Measurements from ENCODE around the gene MTFR1L.

MTFR1L gene

GRCh38 chr1:25807480-25808390 is 12.0 kb upstream of the MTFR1L start:
- CTCF ChIA-PET: interaction anchor here (0.7 to 1.5 kb wide), 3 partner anchors 10 to 303 kb away, joined by 3 to 5 read pairs (median 4); no protein-coding TSS in a partner anchor
- peaks cover 16% of the 10 kb centered on the region for H3K4me1 Mint-ChIP-seq
- H3K27ac Mint-ChIP-seq: no peak overlapping the region
- no peaks in the 10 kb centered on the region for H3K9me3 Mint-ChIP-seq
- no peak overlapping the region for H3K4me3 Mint-ChIP-seq
- no peaks in the 10 kb centered on the region for H3K36me3 Mint-ChIP-seq
- DNase-seq: no peak
- peaks cover 5% of the 10 kb centered on the region for H3K27me3 Mint-ChIP-seq

GRCh38 chr1:25808481-25809244 is 11.1 kb upstream of the MTFR1L start:
- no peak overlapping the region for H3K4me3 Mint-ChIP-seq
- H3K27ac Mint-ChIP-seq: peak overlapping the region; percentile 62
- CTCF ChIA-PET: interaction anchor here (1.0 to 2.9 kb wide), 5 partner anchors 11 to 306 kb away, joined by 3 to 14 read pairs (median 5); no protein-coding TSS in a partner anchor
- DNase-seq: no peak
- peaks cover 5% of the 10 kb centered on the region for H3K27me3 Mint-ChIP-seq
- no peaks in the 10 kb centered on the region for H3K9me3 Mint-ChIP-seq
- H3K4me1 Mint-ChIP-seq: peaks cover 10% of the 10 kb centered on the region
- H3K36me3 Mint-ChIP-seq: no peaks in the 10 kb centered on the region

GRCh38 chr1:25809283-25809926 is 10.3 kb upstream of the MTFR1L start:
- Mint-ChIP-seq H3K27ac (no peak overlapping the region), H3K4me1 (peaks cover 5% of the 10 kb centered on the region), H3K27me3 (peaks cover 5% of the 10 kb centered on the region), H3K4me3 (no peak overlapping the region), H3K9me3 (no peaks in the 10 kb centered on the region), H3K36me3 (no peaks in the 10 kb centered on the region)
- CTCF ChIA-PET: interaction anchor here (1.1 to 2.9 kb wide), 7 partner anchors 12 to 307 kb away, joined by 3 to 14 read pairs (median 4); no protein-coding TSS in a partner anchor
- DNase-seq: no peak

- no peaks in the 10 kb centered on the region for H3K36me3 Mint-ChIP-seq
- peaks cover 5% of the 10 kb centered on the region for H3K4me1 Mint-ChIP-seq
- H3K27ac Mint-ChIP-seq: no peak overlapping the region
- DNase-seq: no peak
- H3K27me3 Mint-ChIP-seq: peaks cover 5% of the 10 kb centered on the region
- H3K4me3 Mint-ChIP-seq: no peak overlapping the region
- H3K9me3 Mint-ChIP-seq: no peaks in the 10 kb centered on the region
- CTCF ChIA-PET: interaction anchor here (1.1 to 2.9 kb wide), 7 partner anchors 13 to 308 kb away, joined by 3 to 14 read pairs (median 4); no protein-coding TSS in a partner anchor
These were observed 9.8 kb upstream of the MTFR1L start for GRCh38 chr1:25809929-25810328.

GRCh38 chr1:25810341-25811299 is 9.1 kb upstream of the MTFR1L start:
- H3K4me3 Mint-ChIP-seq: no peak overlapping the region
- peaks cover 4% of the 10 kb centered on the region for H3K27me3 Mint-ChIP-seq
- CTCF ChIA-PET: interaction anchor here (0.6 to 2.9 kb wide), 9 partner anchors 9 to 305 kb away, joined by 3 to 14 read pairs (median 4); partner anchors contain the start of gene MTFR1L
- peak; percentile 85 for DNase-seq
- H3K9me3 Mint-ChIP-seq: no peaks in the 10 kb centered on the region
- H3K36me3 Mint-ChIP-seq: no peaks in the 10 kb centered on the region
- peaks cover 5% of the 10 kb centered on the region for H3K4me1 Mint-ChIP-seq
- H3K27ac Mint-ChIP-seq: no peak overlapping the region

GRCh38 chr1:25811384-25812082 is 8.2 kb upstream of the MTFR1L start:
- CTCF ChIA-PET: interaction anchor here (1.0 to 2.9 kb wide), 7 partner anchors 9 to 307 kb away, joined by 3 to 14 read pairs (median 5); no protein-coding TSS in a partner anchor
- Mint-ChIP-seq H3K27ac (no peak overlapping the region), H3K27me3 (no peaks in the 10 kb centered on the region), H3K4me3 (no peak overlapping the region), H3K4me1 (peaks cover 8% of the 10 kb centered on the region), H3K9me3 (no peaks in the 10 kb centered on the region), H3K36me3 (no peaks in the 10 kb centered on the region)
- DNase-seq: no peak

GRCh38 chr1:25813071-25813733 is 6.6 kb upstream of the MTFR1L start:
- CTCF ChIA-PET: interaction anchor here (1.1 to 1.6 kb wide), 3 partner anchors 204 to 309 kb away, joined by 3 to 5 read pairs (median 4); no protein-coding TSS in a partner anchor
- Mint-ChIP-seq H3K4me3 (no peak overlapping the region), H3K27ac (no peak overlapping the region), H3K36me3 (no peaks in the 10 kb centered on the region), H3K4me1 (peaks cover 24% of the 10 kb centered on the region), H3K9me3 (no peaks in the 10 kb centered on the region), H3K27me3 (no peaks in the 10 kb centered on the region)
- no peak for DNase-seq

- no peak overlapping the region for H3K27ac Mint-ChIP-seq
- no peak overlapping the region for H3K4me3 Mint-ChIP-seq
- H3K36me3 Mint-ChIP-seq: peaks cover 2% of the 10 kb centered on the region
- no peaks in the 10 kb centered on the region for H3K9me3 Mint-ChIP-seq
- H3K4me1 Mint-ChIP-seq: peaks cover 31% of the 10 kb centered on the region
- CTCF ChIA-PET: interaction anchor here (0.9 to 1.1 kb wide), 2 partner anchors 16 to 205 kb away, joined by 3 to 4 read pairs; no protein-coding TSS in a partner anchor
- DNase-seq: no peak
- no peaks in the 10 kb centered on the region for H3K27me3 Mint-ChIP-seq
These were observed 5.9 kb upstream of the MTFR1L start for GRCh38 chr1:25813734-25814471.

GRCh38 chr1:25814549-25815087 is 5.1 kb upstream of the MTFR1L start:
- no peak overlapping the region for H3K27ac Mint-ChIP-seq

GRCh38 chr1:25815208-25816111 is 4.3 kb upstream of the MTFR1L start:
- H3K27ac Mint-ChIP-seq: no peak overlapping the region
- peaks cover 37% of the 10 kb centered on the region for H3K4me1 Mint-ChIP-seq
- DNase-seq: no peak
- no peak overlapping the region for H3K4me3 Mint-ChIP-seq
- CTCF ChIA-PET: no interaction called here
- peaks cover 2% of the 10 kb centered on the region for H3K36me3 Mint-ChIP-seq
- H3K9me3 Mint-ChIP-seq: no peaks in the 10 kb centered on the region
- H3K27me3 Mint-ChIP-seq: no peaks in the 10 kb centered on the region

More at GRCh38 chr1:25814549-25815087, 5.1 kb upstream of the MTFR1L start:
- Mint-ChIP-seq H3K36me3 (peaks cover 2% of the 10 kb centered on the region), H3K27me3 (no peaks in the 10 kb centered on the region), H3K9me3 (no peaks in the 10 kb centered on the region), H3K4me1 (peaks cover 37% of the 10 kb centered on the region), H3K4me3 (no peak overlapping the region)
- CTCF ChIA-PET: interaction anchor here (0.9 to 1.1 kb wide), 2 partner anchors 17 to 206 kb away, joined by 3 to 4 read pairs; no protein-coding TSS in a partner anchor
- DNase-seq: no peak

Data from activated naive CD4-positive, alpha-beta T cell treated with anti-CD3 and anti-CD28 coated beads, Interleukin-2, amount 10 ng/mL, durations not matched to agents 7 days and 5 days (primary cell).